Measurements from ENCODE around the gene CALHM6. TPM values are rescaled to one million over a fixed set of nuclear protein-coding genes. Genes with fewer than 3 reads are reported as not detected.

The CALHM6 gene
- total RNA-seq, 4 donors from 2014 or later = 1.2 to 3.0 TPM; not detected in 2

- Histone ChIP-seq H3K27ac (replicated peaks in 1 of 4) (no peak overlapping the region), H3K4me3 (no peak overlapping the region), H3K4me1 (peaks cover 0 to 22% (median 21%) of the 10 kb centered on the region in 4 donors), H3K9me3 (no peaks in the 10 kb centered on the region), H3K27me3 (no peaks in the 10 kb centered on the region), H3K36me3 (no peaks in the 10 kb centered on the region)
- no peak for DNase-seq (ENCODE audit: extremely low spot score)
- TF ChIP-seq EP300 (IDR thresholded peaks at IDR 0.05) = no peak
- no peak for TF ChIP-seq POLR2A (IDR thresholded peaks at IDR 0.05; ENCODE audit: low read depth)
- no peak for TF ChIP-seq CTCF (IDR thresholded peaks at IDR 0.05)
- intact Hi-C loops (cut with DNase I) = no loop called here
- WGBS = 96% methylated on average over 5 of the region's 5 CpGs
Observed at GRCh38 chr6:116420341-116420740, 40.8 kb upstream of the CALHM6 start.

GRCh38 chr6:116422238-116422637 is 38.9 kb upstream of the CALHM6 start:
- intact Hi-C loops (cut with DNase I) = no loop called here
- peak overlapping the region in 2 of 4 donors; percentile 7 to 29 for H3K27ac ChIP-seq (replicated peaks in 1 of 4)
- 40% methylated on average over 3 of the region's 3 CpGs for WGBS
- peaks cover 0 to 22% (median 21%) of the 10 kb centered on the region in 4 donors for H3K4me1 ChIP-seq
- no peaks in the 10 kb centered on the region for H3K27me3 ChIP-seq
- DNase-seq (ENCODE audit: extremely low spot score) = no peak
- no peak overlapping the region for H3K4me3 ChIP-seq
- TF ChIP-seq EP300 (IDR thresholded peaks at IDR 0.05) (no peak), POLR2AphosphoS5 (IDR thresholded peaks at IDR 0.05) (no peak), POLR2A (IDR thresholded peaks at IDR 0.05; ENCODE audit: low read depth) (no peak), CTCF (IDR thresholded peaks at IDR 0.05) (no peak)
- no peaks in the 10 kb centered on the region for H3K9me3 ChIP-seq
- peaks cover 0 to 9% (median 4%) of the 10 kb centered on the region in 4 donors for H3K36me3 ChIP-seq

DNA sequence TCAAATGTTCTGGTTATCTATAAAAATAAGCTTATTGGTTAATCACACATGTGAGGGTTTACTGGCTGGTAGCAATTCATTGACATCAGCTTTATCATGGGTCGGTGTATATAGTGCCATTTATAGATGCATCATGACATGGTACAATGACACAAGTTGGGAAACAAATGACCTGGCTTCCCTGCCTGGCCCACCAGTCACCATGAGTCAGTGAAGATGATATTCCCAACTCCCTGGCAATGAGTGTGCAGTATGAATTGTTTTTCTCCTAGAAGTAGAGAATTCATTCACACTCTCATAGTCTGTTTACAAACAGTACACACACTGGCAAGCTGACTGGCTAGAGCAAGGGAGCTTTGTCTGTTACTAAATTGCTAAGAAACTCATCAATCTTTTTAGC is 37.2 kb upstream of the CALHM6 start:
- DNase-seq (ENCODE audit: extremely low spot score) = no peak
- no peak overlapping the region for H3K4me3 ChIP-seq
- TF ChIP-seq POLR2AphosphoS5 (IDR thresholded peaks at IDR 0.05) (no peak), POLR2A (IDR thresholded peaks at IDR 0.05; ENCODE audit: low read depth) (no peak), EP300 (IDR thresholded peaks at IDR 0.05) (no peak), CTCF (IDR thresholded peaks at IDR 0.05) (no peak)
- peaks cover 0 to 21% (median 11%) of the 10 kb centered on the region in 4 donors for H3K36me3 ChIP-seq
- 94% methylated on average over 1 of the region's 1 CpG for WGBS
- no peaks in the 10 kb centered on the region for H3K27me3 ChIP-seq
- intact Hi-C loops (cut with DNase I) = no loop called here
- peaks cover 0 to 22% (median 21%) of the 10 kb centered on the region in 4 donors for H3K4me1 ChIP-seq
- H3K27ac ChIP-seq (replicated peaks in 1 of 4) = no peak overlapping the region
- no peaks in the 10 kb centered on the region for H3K9me3 ChIP-seq

DNA sequence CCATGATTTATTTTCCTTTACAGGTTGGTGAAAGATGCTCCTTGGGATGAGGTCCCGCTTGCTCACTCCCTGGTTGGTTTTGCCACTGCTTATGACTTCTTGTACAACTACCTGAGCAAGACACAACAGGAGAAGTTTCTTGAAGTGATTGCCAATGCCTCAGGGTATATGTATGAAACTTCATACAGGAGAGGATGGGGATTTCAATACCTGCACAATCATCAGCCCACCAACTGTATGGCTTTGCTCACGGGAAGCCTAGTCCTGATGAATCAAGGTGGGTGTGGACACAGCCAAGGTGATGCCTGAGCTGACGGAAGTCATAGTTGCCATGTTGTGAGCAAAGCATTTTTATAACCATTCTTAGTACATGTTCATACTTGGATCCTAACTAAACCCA is 34.6 kb upstream of the CALHM6 start:
- no peak for TF ChIP-seq POLR2A (IDR thresholded peaks at IDR 0.05; ENCODE audit: low read depth)
- no peak for TF ChIP-seq CTCF (IDR thresholded peaks at IDR 0.05)
- H3K27ac ChIP-seq (replicated peaks in 1 of 4) = no peak overlapping the region
- no peaks in the 10 kb centered on the region for H3K9me3 ChIP-seq
- H3K27me3 ChIP-seq = no peaks in the 10 kb centered on the region
- no peak for DNase-seq (ENCODE audit: extremely low spot score)
- intact Hi-C loops (cut with DNase I) = no loop called here
- no peak overlapping the region for H3K4me3 ChIP-seq
- 96% methylated on average over 3 of the region's 3 CpGs for WGBS
- H3K4me1 ChIP-seq = peaks cover 0 to 20% (median 19%) of the 10 kb centered on the region in 4 donors
- H3K36me3 ChIP-seq = peaks cover 0 to 28% (median 17%) of the 10 kb centered on the region in 4 donors

DNA sequence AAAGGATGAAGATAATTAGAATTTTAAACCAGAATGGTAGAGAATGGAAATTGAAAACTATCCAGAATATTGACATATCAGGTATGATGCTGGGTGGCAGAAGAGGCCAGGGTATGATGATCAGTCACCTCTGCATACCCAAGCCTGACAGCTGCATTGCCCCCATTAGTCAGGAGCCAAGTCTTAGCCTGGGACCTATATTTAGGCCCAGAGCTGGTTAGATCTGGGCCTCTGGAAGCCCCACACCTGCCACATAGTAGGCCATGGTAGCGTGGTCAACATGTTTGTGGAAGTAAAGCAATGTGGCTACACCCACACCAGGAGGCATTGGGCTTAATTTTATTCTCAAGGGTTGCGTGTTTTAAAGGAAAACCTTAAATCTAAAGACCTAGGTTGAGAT is 32.1 kb upstream of the CALHM6 start:
- no peak for TF ChIP-seq CTCF (IDR thresholded peaks at IDR 0.05)
- TF ChIP-seq POLR2A (IDR thresholded peaks at IDR 0.05; ENCODE audit: low read depth) = no peak
- TF ChIP-seq EP300 (IDR thresholded peaks at IDR 0.05) = no peak
- no peak for TF ChIP-seq POLR2AphosphoS5 (IDR thresholded peaks at IDR 0.05)
- H3K36me3 ChIP-seq = peaks cover 6 to 44% (median 18%) of the 10 kb centered on the region in 4 donors
- H3K27ac ChIP-seq (replicated peaks in 1 of 4) = no peak overlapping the region
- DNase-seq (ENCODE audit: extremely low spot score) = no peak
- no peaks in the 10 kb centered on the region for H3K9me3 ChIP-seq
- WGBS = 93% methylated on average over 2 of the region's 2 CpGs
- no peaks in the 10 kb centered on the region for H3K4me1 ChIP-seq
- no peak overlapping the region for H3K4me3 ChIP-seq
- intact Hi-C loops (cut with DNase I) = no loop called here
- H3K27me3 ChIP-seq = no peaks in the 10 kb centered on the region
